ENCODE measurements around the gene MICAL2. TPM values are rescaled to one million over a fixed set of nuclear protein-coding genes. Genes with fewer than 3 reads are reported as not detected.

The MICAL2 gene
- total RNA-seq, 4 donors from 2014 or later, result 27.4 to 63.6 (median 51.9) TPM

- H3K27ac ChIP-seq, result peak overlapping the region in 1 of 3 donors; percentile 94
- intact Hi-C loops (cut with DNase I), result loop anchor here (10.0 kb wide), 1 partner anchor 118 kb away; the partner anchor contains the start of gene MICAL2
- peaks cover 24% of the 10 kb centered on the region in 2 donors for H3K4me1 ChIP-seq
- no peak for DNase-seq
- TF ChIP-seq CTCF (IDR thresholded peaks at IDR 0.05), result no peak
- no peak for TF ChIP-seq POLR2A (IDR thresholded peaks at IDR 0.05)
- WGBS, 2 donors, result 78 to 83% methylated on average over 4 of the region's 4 CpGs
- H3K9me3 ChIP-seq, result no peaks in the 10 kb centered on the region
- no peaks in the 10 kb centered on the region for H3K27me3 ChIP-seq
- H3K36me3 ChIP-seq, result peaks cover 0 to 20% of the 10 kb centered on the region in 2 donors
- no peak overlapping the region for H3K4me3 ChIP-seq (replicated peaks in 1 of 3)
These were observed 122.6 kb downstream of the MICAL2 start for GRCh38 chr11:12232817-12233601.

- no peak overlapping the region for H3K4me3 ChIP-seq (replicated peaks in 1 of 3)
- WGBS, 2 donors, result 80 to 84% methylated on average over 1 of the region's 1 CpG
- peaks cover 0 to 20% of the 10 kb centered on the region in 2 donors for H3K36me3 ChIP-seq
- TF ChIP-seq POLR2A (IDR thresholded peaks at IDR 0.05) (no peak), CTCF (IDR thresholded peaks at IDR 0.05) (no peak)
- DNase-seq, result no peak
- no peaks in the 10 kb centered on the region for H3K27me3 ChIP-seq
- no peaks in the 10 kb centered on the region for H3K9me3 ChIP-seq
- peaks cover 29 to 30% of the 10 kb centered on the region in 2 donors for H3K4me1 ChIP-seq
- intact Hi-C loops (cut with DNase I), result loop anchor here (10.0 kb wide), 1 partner anchor 119 kb away; the partner anchor contains the start of gene MICAL2
- H3K27ac ChIP-seq, result peak overlapping the region in 1 of 3 donors; percentile 94
These were observed 123.2 kb downstream of the MICAL2 start for GRCh38 chr11:12233602-12233925.

GRCh38 chr11:12234221-12234620 lies 123.8 kb downstream of the MICAL2 start:
- no peaks in the 10 kb centered on the region for H3K27me3 ChIP-seq
- intact Hi-C loops (cut with DNase I), result loop anchor here (10.0 kb wide), 1 partner anchor 119 kb away; the partner anchor contains the start of gene MICAL2
- DNase-seq, result no peak
- TF ChIP-seq CTCF (IDR thresholded peaks at IDR 0.05) (no peak), POLR2A (IDR thresholded peaks at IDR 0.05) (no peak)
- H3K4me1 ChIP-seq, result peaks cover 33 to 36% of the 10 kb centered on the region in 2 donors
- peaks cover 0 to 16% of the 10 kb centered on the region in 2 donors for H3K36me3 ChIP-seq
- H3K27ac ChIP-seq, result peak overlapping the region in 1 of 3 donors; percentile 94
- no peak overlapping the region for H3K4me3 ChIP-seq (replicated peaks in 1 of 3)
- no peaks in the 10 kb centered on the region for H3K9me3 ChIP-seq
- WGBS, 2 donors, result 44 to 70% methylated on average over 1 of the region's 1 CpG

- Histone ChIP-seq H3K27ac (peak overlapping the region in 1 of 3 donors; percentile 94), H3K9me3 (no peaks in the 10 kb centered on the region), H3K4me1 (peaks cover 42 to 43% of the 10 kb centered on the region in 2 donors), H3K36me3 (peaks cover 0 to 11% of the 10 kb centered on the region in 2 donors), H3K27me3 (no peaks in the 10 kb centered on the region), H3K4me3 (replicated peaks in 1 of 3) (no peak overlapping the region)
- intact Hi-C loops (cut with DNase I), result loop anchor here (5.0 to 10.0 kb wide), 2 partner anchors 120 to 178 kb away; partner anchors contain the start of gene MICAL2
- DNase-seq, result no peak
- WGBS, 2 donors, result 92 to 98% methylated on average over 3 to 6 of the region's 6 CpGs
- TF ChIP-seq CTCF (IDR thresholded peaks at IDR 0.05) (no peak), POLR2A (IDR thresholded peaks at IDR 0.05) (no peak)
These were observed 124.7 kb downstream of the MICAL2 start for GRCh38 chr11:12235080-12235479.

- Histone ChIP-seq H3K27me3 (no peaks in the 10 kb centered on the region), H3K36me3 (peaks cover 0 to 11% of the 10 kb centered on the region in 2 donors), H3K27ac (peak overlapping the region in 2 of 3 donors; percentile 41 to 94), H3K4me3 (replicated peaks in 1 of 3) (no peak overlapping the region), H3K9me3 (no peaks in the 10 kb centered on the region), H3K4me1 (peaks cover 46 to 48% of the 10 kb centered on the region in 2 donors)
- 90 to 100% methylated on average over 3 of the region's 3 CpGs for WGBS, 2 donors
- no peak for DNase-seq
- TF ChIP-seq CTCF (IDR thresholded peaks at IDR 0.05), result no peak
- TF ChIP-seq POLR2A (IDR thresholded peaks at IDR 0.05), result no peak
- intact Hi-C loops (cut with DNase I), result loop anchor here (5.0 to 10.0 kb wide), 2 partner anchors 121 to 178 kb away; partner anchors contain the start of gene MICAL2
These were observed 125.2 kb downstream of the MICAL2 start for GRCh38 chr11:12235553-12235946.

Data from thyroid gland (tissue), 4 donors.